Mesothelial cell of epicardium (in vitro differentiated cells): Measurements from ENCODE around the gene CNTFR. TPM values are rescaled to one million over a fixed set of nuclear protein-coding genes. Genes with fewer than 3 reads are reported as not detected.
"Not testable (repeated sequence)": the region's sequence is repeated elsewhere in the genome, so short reads cannot be mapped to it uniquely, and the experiment has no call there.

ENCODE experiments used
- DNase-seq, 2 experiments: peaks; one replicate each; pipeline ENCODE4 v3.0.0; 2021; ENCODE audit warnings: low spot score in 2 of 2; ENCODE audit not compliant: unreplicated experiment in 2 of 2
- H3K27ac Mint-ChIP-seq: 2 replicates; pipeline ENCODE4 v1.8.0; 2021; ENCODE audit warnings: mixed read lengths
- H3K27me3 Mint-ChIP-seq: 2 replicates; pipeline ENCODE4 v1.8.0; 2021; ENCODE audit warnings: low read depth, mixed read lengths
- H3K36me3 Mint-ChIP-seq: 2 replicates; pipeline ENCODE4 v1.8.0; 2021; ENCODE audit warnings: mixed read lengths
- H3K4me1 Mint-ChIP-seq: 2 replicates; pipeline ENCODE4 v1.8.0; 2021; ENCODE audit warnings: mixed read lengths
- H3K4me3 Mint-ChIP-seq: 2 replicates; pipeline ENCODE4 v1.8.0; 2021; ENCODE audit warnings: mild to moderate bottlenecking, moderate library complexity, mixed read lengths
- H3K9me3 Mint-ChIP-seq: 2 replicates; pipeline ENCODE4 v1.8.0; 2021; ENCODE audit warnings: mixed read lengths
- CTCF ChIP-seq: fragments of 200-600 bp; sonication (generic); IDR thresholded peaks from one replicate; pipeline ENCODE4 v1.5.0; 2021; ENCODE audit warnings: antibody characterized with exemption; ENCODE audit not compliant: unreplicated experiment
- total RNA-seq: library from RNA; stranded (reverse); gene quantifications from 3 replicates; pipeline ENCODE4 v1.2.1, GENCODE V29; 2021

The CNTFR gene
- total RNA-seq, 1 donor from 2014 or later: 28.9 TPM

- no peak for TF ChIP-seq CTCF
- Mint-ChIP-seq H3K4me1 (no peaks in the 10 kb centered on the region), H3K27ac (no peak overlapping the region), H3K4me3 (no peak overlapping the region), H3K9me3 (no peaks in the 10 kb centered on the region), H3K36me3 (no peaks in the 10 kb centered on the region), H3K27me3 (peaks cover 49% of the 10 kb centered on the region)
- no peak for DNase-seq
Observed at GRCh38 chr9:34541540-34541939, 48.0 kb downstream of the CNTFR start.

- H3K4me3 Mint-ChIP-seq: no peak overlapping the region
- H3K27ac Mint-ChIP-seq: no peak overlapping the region
- H3K9me3 Mint-ChIP-seq: no peaks in the 10 kb centered on the region
- H3K4me1 Mint-ChIP-seq: no peaks in the 10 kb centered on the region
- TF ChIP-seq CTCF: no peak
- no peaks in the 10 kb centered on the region for H3K36me3 Mint-ChIP-seq
- H3K27me3 Mint-ChIP-seq: peaks cover 49% of the 10 kb centered on the region
- DNase-seq: no peak
Observed at GRCh38 chr9:34540827-34541226, 48.7 kb downstream of the CNTFR start.

- TF ChIP-seq CTCF: no peak
- H3K27ac Mint-ChIP-seq: no peak overlapping the region
- H3K4me3 Mint-ChIP-seq: no peak overlapping the region
- no peak for DNase-seq
- peaks cover 58% of the 10 kb centered on the region for H3K27me3 Mint-ChIP-seq
- no peaks in the 10 kb centered on the region for H3K9me3 Mint-ChIP-seq
- no peaks in the 10 kb centered on the region for H3K36me3 Mint-ChIP-seq
- no peaks in the 10 kb centered on the region for H3K4me1 Mint-ChIP-seq
Observed at GRCh38 chr9:34536685-34537084, 52.8 kb downstream of the CNTFR start.

- not testable (repeated sequence) for H3K4me1 Mint-ChIP-seq, H3K9me3 Mint-ChIP-seq, DNase-seq, H3K27ac Mint-ChIP-seq, H3K4me3 Mint-ChIP-seq, H3K36me3 Mint-ChIP-seq
- H3K27me3 Mint-ChIP-seq: peaks cover 78% of the 10 kb centered on the region
Observed at GRCh38 chr9:34532041-34532440, 57.5 kb downstream of the CNTFR start.

GRCh38 chr9:34526026-34526425 is 63.5 kb downstream of the CNTFR start:
- no peak for TF ChIP-seq CTCF
- Mint-ChIP-seq H3K9me3 (no peaks in the 10 kb centered on the region), H3K4me1 (no peaks in the 10 kb centered on the region), H3K27ac (no peak overlapping the region), H3K36me3 (no peaks in the 10 kb centered on the region), H3K27me3 (peaks cover 68% of the 10 kb centered on the region), H3K4me3 (no peak overlapping the region)
- DNase-seq: no peak

GRCh38 chr9:34524349-34524748 is 65.2 kb downstream of the CNTFR start:
- Mint-ChIP-seq H3K4me3 (no peak overlapping the region), H3K9me3 (no peaks in the 10 kb centered on the region), H3K27me3 (peaks cover 67% of the 10 kb centered on the region), H3K36me3 (no peaks in the 10 kb centered on the region), H3K27ac (no peak overlapping the region), H3K4me1 (no peaks in the 10 kb centered on the region)
- no peak for DNase-seq
- no peak for TF ChIP-seq CTCF
